H7 (cell line): Measurements from ENCODE around the gene KHDC4. TPM values are rescaled to one million over a fixed set of nuclear protein-coding genes. Genes with fewer than 3 reads are reported as not detected.

ENCODE experiments used
- DNase-seq: peaks from one replicate; pipeline ENCODE4 v3.0.0; 2012
- H3K27me3 ChIP-seq: 2 replicates; pipeline ENCODE4 v1.6.0; 2011; ENCODE audit warnings: mild to moderate bottlenecking, low read length; ENCODE audit not compliant: control insufficient read depth, insufficient read depth
- H3K36me3 ChIP-seq: replicated peaks from 2 replicates; pipeline ENCODE4 v1.5.1; 2011; ENCODE audit warnings: low read length; ENCODE audit not compliant: control insufficient read depth, insufficient read depth
- H3K4me3 ChIP-seq: 2 replicates; pipeline ENCODE4 v1.5.1; 2011; ENCODE audit warnings: low read depth, mild to moderate bottlenecking, control low read depth, low read length, moderate library complexity; ENCODE audit not compliant: insufficient read depth
- total RNA-seq: library from RNA; depleted of rRNA; stranded (reverse); fragments of >200 nt; shearing (Covaris generic); gene quantifications from 2 replicates; pipeline ENCODE4 v1.2.3, GENCODE V29; 2014

KHDC4 gene
- total RNA-seq, 1 experiment from 2014 or later: 58.4 TPM

- peak; percentile 63 for DNase-seq
- Histone ChIP-seq H3K36me3 (no peaks in the 10 kb centered on the region; the same call in none of the 2 replicates), H3K27me3 (no peaks in the 10 kb centered on the region), H3K4me3 (no peak overlapping the region)
Observed at GRCh38 chr1:155974208-155975115, 40.2 kb upstream of the KHDC4 start.

- Histone ChIP-seq H3K4me3 (no peak overlapping the region), H3K36me3 (peaks cover 4% of the 10 kb centered on the region), H3K27me3 (no peaks in the 10 kb centered on the region)
- DNase-seq: peak; percentile 16
Observed at GRCh38 chr1:155973723-155974122, 39.5 kb upstream of the KHDC4 start.

DNA sequence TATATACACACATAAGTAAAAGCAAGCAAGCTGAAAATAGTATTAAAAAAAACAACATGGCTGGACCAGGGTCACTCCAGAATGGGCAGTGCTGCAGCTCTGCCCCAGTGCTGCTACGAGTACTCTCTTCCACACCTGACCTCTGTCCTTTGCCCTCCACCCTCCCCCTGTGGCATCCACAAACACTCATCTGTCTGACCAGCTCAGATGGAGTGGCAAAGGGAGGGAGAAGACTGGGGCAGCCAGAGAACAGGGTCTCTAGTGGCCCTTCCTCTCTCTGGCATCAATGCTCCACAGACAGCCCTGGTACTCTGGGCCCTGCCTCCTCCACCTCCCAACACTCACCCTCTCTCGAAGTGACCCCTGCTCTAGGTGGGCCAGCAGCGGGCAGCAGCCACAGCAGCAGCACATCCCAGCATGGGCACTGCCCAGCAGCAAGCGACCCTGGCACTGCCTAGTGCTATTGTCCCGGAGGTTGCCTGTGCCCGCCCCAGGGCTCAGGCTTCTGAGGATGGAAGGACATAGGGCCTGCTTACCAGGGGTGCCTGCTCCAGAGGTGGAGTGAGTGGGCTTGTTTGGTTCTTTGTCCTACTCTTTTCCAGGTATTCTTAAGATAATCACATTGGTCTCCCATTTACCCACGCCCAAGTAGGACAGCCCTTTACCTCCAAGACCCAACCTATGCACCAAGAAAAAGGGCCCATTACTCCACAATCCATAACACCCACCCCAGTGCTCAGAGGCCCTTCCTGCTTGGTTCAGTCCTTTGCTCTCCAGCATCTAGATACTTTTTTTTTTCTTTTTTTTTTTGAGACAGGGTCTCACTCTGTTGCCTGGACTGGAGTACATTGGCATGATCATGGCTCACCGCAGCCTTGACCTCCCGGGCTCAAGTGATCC, 37.9 kb upstream of the KHDC4 start:
- H3K27me3 ChIP-seq: no peaks in the 10 kb centered on the region
- peaks cover 4% of the 10 kb centered on the region for H3K36me3 ChIP-seq
- H3K4me3 ChIP-seq: no peak overlapping the region
- DNase-seq: peak; percentile 43

DNA sequence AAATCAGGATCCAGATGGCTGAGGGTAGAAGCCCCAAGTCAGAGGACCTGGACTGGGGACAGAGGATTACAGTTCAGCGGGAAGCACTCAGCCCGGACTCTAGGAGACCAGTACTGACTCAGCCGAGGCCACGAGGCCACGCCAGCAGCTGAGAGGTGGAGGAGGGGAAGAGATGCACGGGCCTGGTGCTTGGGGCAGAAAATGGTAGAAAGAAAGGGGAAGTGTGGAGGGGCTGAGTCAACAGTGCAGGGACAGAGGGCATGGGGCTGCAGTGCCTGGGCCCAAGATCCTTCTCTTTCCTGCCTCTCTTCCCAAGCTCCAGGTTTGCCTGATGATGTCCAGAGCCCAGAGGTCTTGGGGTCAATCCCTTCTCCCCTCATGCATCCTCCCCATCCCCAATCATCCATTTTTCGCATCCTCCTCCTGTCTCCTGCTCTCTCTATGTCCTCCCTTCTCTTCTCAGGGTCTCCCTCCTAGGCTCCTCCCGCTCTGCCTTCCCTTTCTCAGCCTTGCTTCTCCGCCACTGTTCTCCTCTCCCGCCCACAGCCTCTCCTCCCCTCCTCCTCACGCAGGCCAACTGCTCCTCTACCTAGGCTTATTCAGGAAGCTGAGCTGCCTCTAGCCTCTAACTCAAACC, 36.4 kb upstream of the KHDC4 start:
- Histone ChIP-seq H3K36me3 (peaks cover 9% of the 10 kb centered on the region), H3K27me3 (no peaks in the 10 kb centered on the region), H3K4me3 (no peak overlapping the region)
- DNase-seq: peak; percentile 79

GRCh38 chr1:155969377-155969791, 35.2 kb upstream of the KHDC4 start:
- DNase-seq: peak; percentile 43
- Histone ChIP-seq H3K27me3 (no peaks in the 10 kb centered on the region), H3K4me3 (no peak overlapping the region), H3K36me3 (peaks cover 18% of the 10 kb centered on the region)

GRCh38 chr1:155968670-155969069, 34.5 kb upstream of the KHDC4 start:
- no peak overlapping the region for H3K4me3 ChIP-seq
- peaks cover 21% of the 10 kb centered on the region for H3K36me3 ChIP-seq
- H3K27me3 ChIP-seq: no peaks in the 10 kb centered on the region
- DNase-seq: peak; percentile 40

DNA sequence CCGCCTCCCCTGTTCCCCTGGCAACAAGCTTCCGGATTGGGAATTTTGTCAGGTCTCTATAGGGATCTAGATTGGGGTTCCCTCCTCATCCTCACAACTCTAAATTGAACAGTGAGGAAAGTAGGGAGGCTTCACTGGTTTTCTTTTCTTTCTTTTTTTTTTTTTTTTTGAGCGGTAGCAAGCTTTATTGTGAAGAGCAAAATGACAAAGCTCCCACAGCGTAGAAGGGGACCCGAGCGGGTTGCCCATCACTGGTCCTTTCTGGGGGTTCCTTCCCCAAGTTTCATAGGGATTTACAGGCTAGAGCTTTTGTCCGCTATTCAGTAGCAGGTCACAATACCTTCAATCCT, 33.8 kb upstream of the KHDC4 start:
- Histone ChIP-seq H3K4me3 (no peak overlapping the region), H3K36me3 (peaks cover 21% of the 10 kb centered on the region), H3K27me3 (no peaks in the 10 kb centered on the region)
- DNase-seq: no peak

DNA sequence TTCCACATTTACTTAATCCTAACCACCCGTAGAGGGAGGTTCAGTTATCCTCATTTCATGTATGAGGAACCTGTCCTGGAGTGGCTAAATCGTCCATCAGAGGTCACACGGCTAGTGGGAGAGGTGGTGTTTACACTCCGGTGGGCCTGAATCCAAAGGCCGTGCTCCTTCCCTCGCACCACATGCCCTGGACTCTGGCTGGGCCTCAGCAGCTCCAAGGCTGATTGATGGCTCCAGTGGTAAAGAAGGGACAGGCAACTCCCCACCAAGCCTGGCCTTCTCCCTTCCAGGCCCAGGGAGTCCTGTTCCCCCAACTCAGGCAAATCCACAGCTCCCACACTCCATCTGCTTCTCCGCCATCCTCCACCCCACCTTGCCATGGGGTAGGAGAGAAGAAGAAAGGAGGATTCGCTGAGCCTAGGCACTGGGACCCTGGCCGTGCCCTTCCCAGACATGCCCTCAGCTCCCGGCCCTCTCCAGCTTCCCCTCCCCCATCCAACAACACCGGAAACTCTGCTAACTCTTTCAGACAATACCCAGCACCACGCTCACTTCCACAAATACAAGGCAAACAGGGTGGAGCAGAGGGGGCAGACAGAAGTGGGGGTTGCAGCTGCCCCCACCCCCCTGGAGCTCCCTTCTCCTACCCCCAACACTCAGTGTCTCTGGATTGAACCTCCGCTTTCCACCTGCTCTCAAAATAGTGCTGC, 33.3 kb upstream of the KHDC4 start:
- Histone ChIP-seq H3K4me3 (no peak overlapping the region), H3K36me3 (peaks cover 26% of the 10 kb centered on the region), H3K27me3 (no peaks in the 10 kb centered on the region)
- peak; percentile 68 for DNase-seq

DNA sequence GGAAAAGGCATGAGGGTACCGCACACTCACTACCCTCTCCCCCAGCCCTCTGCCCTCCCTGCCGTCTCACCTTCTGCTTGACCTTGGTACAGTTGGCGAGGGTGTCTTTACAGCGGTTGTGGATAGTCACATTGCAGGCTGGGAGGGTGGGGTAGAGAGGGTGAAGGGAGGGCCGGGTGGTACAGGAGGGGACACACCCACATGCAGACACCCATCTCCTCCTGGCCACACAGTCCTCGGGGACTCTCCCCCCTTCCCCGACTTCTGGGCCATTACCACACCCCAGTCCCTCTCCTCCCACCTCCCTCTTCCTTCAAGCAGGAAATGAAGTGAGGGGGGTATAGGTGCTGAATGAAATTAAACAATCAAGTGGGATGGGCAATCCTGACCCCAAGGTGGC, 32.5 kb upstream of the KHDC4 start:
- peak; percentile 33 for DNase-seq
- no peak overlapping the region for H3K4me3 ChIP-seq
- H3K27me3 ChIP-seq: no peaks in the 10 kb centered on the region
- H3K36me3 ChIP-seq: peaks cover 31% of the 10 kb centered on the region

- H3K36me3 ChIP-seq: peaks cover 34% of the 10 kb centered on the region
- DNase-seq: peak; percentile 86
- H3K27me3 ChIP-seq: no peaks in the 10 kb centered on the region
- H3K4me3 ChIP-seq: no peak overlapping the region
Observed at GRCh38 chr1:155966135-155966534, 31.9 kb upstream of the KHDC4 start.

DNA sequence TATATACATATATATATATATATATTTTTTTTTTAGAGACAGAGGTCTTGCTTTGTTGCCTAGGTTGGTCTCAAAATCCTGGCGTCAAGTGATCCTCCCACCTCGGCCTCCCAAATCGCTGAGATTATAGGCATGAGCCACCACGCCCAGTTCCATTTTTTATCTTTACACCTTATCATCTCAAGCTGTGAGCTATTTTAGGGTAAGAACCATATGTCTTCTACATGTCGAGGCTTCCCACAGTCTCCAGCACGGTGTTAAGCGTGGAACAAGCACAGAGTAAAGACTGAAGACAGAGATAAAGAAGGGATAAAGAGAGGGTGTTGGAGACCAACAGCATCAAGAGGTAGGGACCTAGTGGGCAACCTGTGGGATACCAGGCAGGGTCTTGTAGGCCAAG, 30.0 kb upstream of the KHDC4 start:
- no peak for DNase-seq
- Histone ChIP-seq H3K36me3 (peaks cover 46% of the 10 kb centered on the region), H3K27me3 (no peaks in the 10 kb centered on the region), H3K4me3 (no peak overlapping the region)

- H3K27me3 ChIP-seq: no peaks in the 10 kb centered on the region
- no peak for DNase-seq
- H3K36me3 ChIP-seq: peaks cover 48% of the 10 kb centered on the region
- no peak overlapping the region for H3K4me3 ChIP-seq
Observed at GRCh38 chr1:155962599-155963211, 28.5 kb upstream of the KHDC4 start.

GRCh38 chr1:155961937-155962336, 27.7 kb upstream of the KHDC4 start:
- no peaks in the 10 kb centered on the region for H3K27me3 ChIP-seq
- peak; percentile 68 for DNase-seq
- H3K4me3 ChIP-seq: no peak overlapping the region
- peaks cover 55% of the 10 kb centered on the region for H3K36me3 ChIP-seq
